Adrenal gland (tissue), 19 donors: ENCODE data around the gene ROCK2. TPM values are rescaled to one million over a fixed set of nuclear protein-coding genes. Genes with fewer than 3 reads are reported as not detected.

ENCODE experiments used
- DNase-seq, 7 donors: peaks; one replicate each; pipeline ENCODE4 v3.0.0-alpha.2; 2019 to 2020
- H3K27ac ChIP-seq, 5 donors: fragments of 200-600 bp; sonication (generic) in 4 of 5; 1 replicate in 3 of 5; 2 replicates in 2 of 5; pipeline versions ENCODE4 v1.5.1 to v1.8.0; 2016 to 2020; ENCODE audit warnings: mild to moderate bottlenecking in 1 of 5
- H3K27me3 ChIP-seq: fragments of 200-600 bp; 2 replicates; pipeline ENCODE4 v1.8.0; 2021
- H3K36me3 ChIP-seq, 2 donors: fragments of 200-600 bp; replicated peaks in 1 of 2; 1 replicate in 1 of 2; 2 replicates in 1 of 2; pipeline versions ENCODE4 v1.5.1 to v1.8.0; 2018 to 2022
- H3K4me1 ChIP-seq, 2 donors: fragments of 200-600 bp; replicated peaks in 1 of 2; 1 replicate in 1 of 2; 2 replicates in 1 of 2; pipeline versions ENCODE4 v1.5.1 to v1.8.0; 2018 to 2021
- H3K4me3 ChIP-seq, 4 donors: fragments of 200-600 bp; sonication (generic) in 3 of 4; one replicate each; pipeline ENCODE4 v1.5.1; 2016 to 2018
- H3K9me3 ChIP-seq, 3 donors: fragments of 200-600 bp; sonication (generic) in 1 of 3; replicated peaks in 1 of 3; 1 replicate in 2 of 3; 2 replicates in 1 of 3; pipeline versions ENCODE4 v1.5.1 to v1.8.0; 2016 to 2021
- CTCF ChIP-seq, 6 experiments: fragments of 450-650 bp in 4 of 6; fragments of 200-600 bp in 2 of 6; sonication (generic) in 1 of 6; IDR thresholded peaks; 1 replicate in 5 of 6; 2 replicates in 1 of 6; pipeline versions ENCODE4 v1.5.1 to v1.8.0; 2016 to 2021; ENCODE audit warnings: antibody characterized with exemption in 6 of 6, mild to moderate bottlenecking in 2 of 6, moderate library complexity in 1 of 6
- POLR2A ChIP-seq, 2 donors: fragments of 450-650 bp; IDR thresholded peaks; one replicate each; pipeline ENCODE4 v1.6.1; 2017; ENCODE audit warnings: antibody characterized with exemption in 2 of 2, mild to moderate bottlenecking in 2 of 2, moderate library complexity in 1 of 2
- WGBS, 4 donors: extraction: QIAGEN DNeasy Blood & Tissue Kit in 2 of 4; methylation state at CpG; one replicate each; pipeline versions ENCODE4 v1.1.5 to v1.1.7; 2013 to 2017; 5-methylcytosine and 5-hydroxymethylcytosine counted together
- intact Hi-C, 2 donors: fragments of 100-400 bp; cut with DNase I; formaldehyde crosslinking; loops; one replicate each; pipeline versions ENCODE4 v1.14.1 to v1.15.0; 2022 to 2023
- long read RNA-seq, 10 donors: library from polyadenylated mRNA in 3 of 10; unstranded in 2 of 10; stranded (forward) in 1 of 10; transcript quantifications; one replicate each; pipeline ENCODE4 v2.0.0 and lab custom pipeline, GENCODE V29; 2021 to 2026
- polyA plus RNA-seq, 3 donors: library from polyadenylated mRNA; stranded (reverse); fragments of 200-250 nt in 2 of 3; fragments of 350-450 nt in 1 of 3; fragmentation: Illumina TruSeq in 1 of 3; extraction: RNeasy Lipid Tissue Mini Kit (QIAGEN cat#74804) in 1 of 3; gene quantifications; one replicate each; pipeline ENCODE4 v1.2.3, GENCODE V29; 2013 to 2014
- total RNA-seq, 9 donors: library from RNA; depleted of rRNA in 4 of 9; stranded (reverse); fragments of >200 nt in 4 of 9; fragments of 120-200 nt in 1 of 9; fragmentation: NEBNext Ultra II Directional in 1 of 9; extraction: Animal tissue kit (Norgen Biotek cat#: 25700) in 1 of 9; gene quantifications; one replicate each; pipeline versions ENCODE4 v1.1.0 to v1.2.4, GENCODE V29; 2013 to 2023
- donor health status: healthy with polysubstance abuse.
- donor health status: Bipolar disorder and iron deficiency.
- donor health status: DM: yes; HTN: yes; CAD: no.
- donor health status: DM: no; HTN: no; CAD: no.
- donor health status: DM: no; HTN: no; CAD: no.
- donor health status: DM: yes; HTN: yes; CAD: no.

Gene ROCK2
- 10 to 100 TPM; 23.9 to 46.6 (median 30.7) TPM for total RNA-seq
- 10 to 100 TPM in 1 of 3 donors, 1 to 10 TPM in 2; 5.0 to 23.0 (median 7.6) TPM for polyA plus RNA-seq
- long read RNA-seq, donor 1 = 0 reads
- long read RNA-seq, donor 2 = 0 reads
- long read RNA-seq, donor 3 = 0 reads
- long read RNA-seq, donor 4, partial matches to known transcripts = 2 of 4 reads
- long read RNA-seq, donor 4, other reads (novel, unspliced or antisense) = 2 of 4 reads
- long read RNA-seq, donor 5, full-length matches to known transcripts = 10 of 16 reads
- long read RNA-seq, donor 5, partial matches to known transcripts = 3 of 16 reads
- long read RNA-seq, donor 5, other reads (novel, unspliced or antisense) = 3 of 16 reads
- long read RNA-seq, donor 6 = 0 reads
- long read RNA-seq, donor 7 = 0 reads
- long read RNA-seq, donor 8 = 0 reads
- long read RNA-seq, donor 9 = 0 reads
- long read RNA-seq, donor 10 = 0 reads

GRCh38 chr2:11344342-11344955 lies at the start of gene ROCK2:
Gene ROCK2 (minus strand): TSS chr2:11344636. CDS start chr2:11344136, 500 bp downstream.
- intact Hi-C loops = loop anchor here in 1 of 2 donors (5.0 kb wide), 1 partner anchor 63 kb away; no protein-coding TSS in a partner anchor
- DNase-seq = peak; percentile 84 to 91 (median 88)
- TF ChIP-seq POLR2A (IDR thresholded peaks at IDR 0.05) (peak; percentile 45 to 73), CTCF (IDR thresholded peaks at IDR 0.05) (no peak)
- H3K9me3 ChIP-seq = no peaks in the 10 kb centered on the region
- H3K36me3 ChIP-seq = no peaks in the 10 kb centered on the region
- H3K27me3 ChIP-seq = no peaks in the 10 kb centered on the region
- 0 to 1% (median 0%) methylated on average over 19 to 88 of the region's 90 CpGs for WGBS, 4 donors
- H3K4me3 ChIP-seq = peak within 1 kb of the TSS; percentile 53 to 95 (median 72)
- peak within 1 kb of the TSS; percentile 66 to 100 (median 96) for H3K27ac ChIP-seq
- peaks cover 10 to 35% of the 10 kb centered on the region in 2 donors for H3K4me1 ChIP-seq

- no peaks in the 10 kb centered on the region for H3K36me3 ChIP-seq
- no peak overlapping the region for H3K4me3 ChIP-seq
- no peaks in the 10 kb centered on the region for H3K9me3 ChIP-seq
- intact Hi-C loops = no loop called here
- H3K27me3 ChIP-seq = no peaks in the 10 kb centered on the region
- TF ChIP-seq POLR2A (IDR thresholded peaks at IDR 0.05) = no peak
- TF ChIP-seq CTCF (IDR thresholded peaks at IDR 0.05) = no peak
- no peaks in the 10 kb centered on the region for H3K4me1 ChIP-seq
- DNase-seq = no peak
- peak overlapping the region in 2 of 5 donors; percentile 19 to 30 for H3K27ac ChIP-seq
- 71 to 82% (median 78%) methylated on average over 11 of the region's 11 CpGs for WGBS, 4 donors
Observed at GRCh38 chr2:11393711-11394236, 49.3 kb upstream of the ROCK2 start.

- Histone ChIP-seq H3K27me3 (no peaks in the 10 kb centered on the region), H3K4me3 (no peak overlapping the region), H3K4me1 (no peaks in the 10 kb centered on the region), H3K36me3 (no peaks in the 10 kb centered on the region), H3K9me3 (no peaks in the 10 kb centered on the region), H3K27ac (no peak overlapping the region)
- TF ChIP-seq POLR2A (IDR thresholded peaks at IDR 0.05) (no peak), CTCF (IDR thresholded peaks at IDR 0.05) (no peak)
- WGBS, 4 donors = 58 to 69% (median 61%) methylated on average over 3 of the region's 3 CpGs
- intact Hi-C loops = no loop called here
- no peak for DNase-seq
Observed at GRCh38 chr2:11391942-11392266, 47.5 kb upstream of the ROCK2 start.

GRCh38 chr2:11390399-11390658 lies 45.9 kb upstream of the ROCK2 start:
- intact Hi-C loops = no loop called here
- no peaks in the 10 kb centered on the region for H3K4me1 ChIP-seq

More at GRCh38 chr2:11390399-11390658, 45.9 kb upstream of the ROCK2 start:
- Histone ChIP-seq H3K9me3 (no peaks in the 10 kb centered on the region), H3K27ac (no peak overlapping the region), H3K27me3 (no peaks in the 10 kb centered on the region), H3K4me3 (no peak overlapping the region), H3K36me3 (no peaks in the 10 kb centered on the region)
- TF ChIP-seq CTCF (IDR thresholded peaks at IDR 0.05) (no peak), POLR2A (IDR thresholded peaks at IDR 0.05) (no peak)
- DNase-seq = no peak
- WGBS, 4 donors = 81 to 88% (median 87%) methylated on average over 5 of the region's 5 CpGs
